ENCODE data around the gene PPEF1.

GRCh38 chrX:18877469-18877868 is 170.0 kb downstream of the PPEF1 start:
- no peak for TF ChIP-seq CTCF (IDR thresholded peaks at IDR 0.05; ENCODE audit: low read depth, low read length)
- no peak for TF ChIP-seq MYC (IDR thresholded peaks at IDR 0.05; ENCODE audit: low read depth, low read length)
- TF ChIP-seq POLR2A (IDR thresholded peaks at IDR 0.05; ENCODE audit: extremely low read depth, insufficient read length): no peak
- TF ChIP-seq MAX (IDR thresholded peaks at IDR 0.05; ENCODE audit: low read depth, low read length): no peak

Measured in NB4 (cell line).